Measurements from ENCODE around the gene EMC8. TPM values are rescaled to one million over a fixed set of nuclear protein-coding genes. Genes with fewer than 3 reads are reported as not detected.

Gene EMC8
- total RNA-seq (2021) (38.2 and 44.0 TPM in 2 replicates), Bru-seq, nascent RNA (percentile 74 among the genes with signal in this experiment), BruChase-seq, experiment 1, labeled RNA remaining after a 2-hour chase (percentile 73 among the genes with signal in this experiment), BruChase-seq, experiment 2, labeled RNA remaining after a 6-hour chase (percentile 82 among the genes with signal in this experiment)
- long read RNA-seq, transcript EMC8-202 (4 exons, 1,935 nt), result minor isoform, 5 of 112 reads
- long read RNA-seq, transcript EMC8-201 (5 exons, 1,962 nt), result major isoform, 99 of 112 reads
- long read RNA-seq, partial matches to known transcripts, result 0 of 112 reads
- long read RNA-seq, other reads (novel, unspliced or antisense), result 5 of 112 reads

- Histone ChIP-seq H3K27ac (peak within 1 kb of the TSS; percentile 59), H2AFZ (peak within 1 kb of the TSS; percentile 94), H3K36me3 (ENCODE audit: low read depth) (peaks cover 13% of the 10 kb centered on the region), H3K79me2 (ENCODE audit: low read depth) (peaks cover 74% of the 10 kb centered on the region), H3K9me3 (ENCODE audit: insufficient read depth, low read depth) (no peaks in the 10 kb centered on the region), H3K4me3 (peak within 1 kb of the TSS; percentile 95), H3K27me3 (ENCODE audit: insufficient read depth, low read depth) (no peaks in the 10 kb centered on the region), H4K20me1 (ENCODE audit: insufficient read depth) (peaks cover 33% of the 10 kb centered on the region), H3F3A (ENCODE audit: insufficient read depth, low read depth) (peaks cover 10% of the 10 kb centered on the region; the same call in 1 of the 2 replicates), H3K4me1 (replicated peaks; ENCODE audit: insufficient read depth) (peaks cover 16% of the 10 kb centered on the region), H3K9me2 (ENCODE audit: insufficient read depth) (no peaks in the 10 kb centered on the region), H3K4me2 (peak within 1 kb of the TSS; percentile 86)
- ChIA-PET POLR2A (ENCODE audit: unreplicated experiment) (no interaction called here), CTCF (interaction anchor here (0.5 kb wide), 1 partner anchor 31 kb away, joined by 18 read pairs; no protein-coding TSS in a partner anchor)
- intact Hi-C loops (cut with micrococcal nuclease; ENCODE audit: unreplicated experiment), result no loop called here
- no TSS peak for BruUV-seq (replicated peaks)
- TF ChIP-seq EZH2 (IDR thresholded peaks at IDR 0.05; ENCODE audit: low read depth) (no peak), CTCF (conservative IDR thresholded peaks at IDR 0.05) (no peak)
- peak; percentile 78 to 93 for DNase-seq
Observed at GRCh38 chr16:85799497-85800320, at the start of gene EMC8, which contains the start of gene COX4I1. EMC8 (minus strand) TSS chr16:85799544; CDS start chr16:85799295, 249 bp downstream. COX4I1 (plus strand) TSS chr16:85799695; CDS start chr16:85801206, 1,511 bp downstream.

- ChIA-PET CTCF (no interaction called here), POLR2A (ENCODE audit: unreplicated experiment) (no interaction called here)
- Histone ChIP-seq H3K4me2 (no peak overlapping the region), H3K4me3 (no peak overlapping the region), H3K36me3 (ENCODE audit: low read depth) (no peaks in the 10 kb centered on the region), H3K4me1 (replicated peaks; ENCODE audit: insufficient read depth) (no peaks in the 10 kb centered on the region), H3K9me3 (ENCODE audit: insufficient read depth, low read depth) (no peaks in the 10 kb centered on the region), H3K9me2 (ENCODE audit: insufficient read depth) (no peaks in the 10 kb centered on the region), H3K27ac (no peak overlapping the region), H2AFZ (no peak overlapping the region), H3K27me3 (ENCODE audit: insufficient read depth, low read depth) (peaks cover 97% of the 10 kb centered on the region), H4K20me1 (ENCODE audit: insufficient read depth) (0 out of 2 replicates have a peak, but pooled peaks cover 3% of the 10 kb centered on the region), H3F3A (ENCODE audit: insufficient read depth, low read depth) (no peaks in the 10 kb centered on the region), H3K79me2 (ENCODE audit: low read depth) (no peaks in the 10 kb centered on the region)
- intact Hi-C loops (cut with micrococcal nuclease; ENCODE audit: unreplicated experiment), result no loop called here
- DNase-seq, result no peak
- no TSS peak for BruUV-seq (replicated peaks)
- TF ChIP-seq CTCF (conservative IDR thresholded peaks at IDR 0.05) (no peak), EZH2 (IDR thresholded peaks at IDR 0.05; ENCODE audit: low read depth) (no peak)
Observed at GRCh38 chr16:85848986-85849385, 49.6 kb upstream of the EMC8 start.

GRCh38 chr16:85847681-85848601 lies 48.6 kb upstream of the EMC8 start:
- no peak for DNase-seq
- no peaks in the 10 kb centered on the region for H3K79me2 ChIP-seq (ENCODE audit: low read depth)
- H3F3A ChIP-seq (ENCODE audit: insufficient read depth, low read depth), result no peaks in the 10 kb centered on the region
- ChIA-PET CTCF (no interaction called here), POLR2A (ENCODE audit: unreplicated experiment) (no interaction called here)
- no peak overlapping the region for H3K27ac ChIP-seq
- 0 out of 2 replicates have a peak, but pooled peaks have one; percentile 2 for TF ChIP-seq EZH2 (IDR thresholded peaks at IDR 0.05; ENCODE audit: low read depth)
- no peak for TF ChIP-seq CTCF (conservative IDR thresholded peaks at IDR 0.05)
- intact Hi-C loops (cut with micrococcal nuclease; ENCODE audit: unreplicated experiment), result no loop called here
- BruUV-seq (replicated peaks), result no TSS peak
- H3K36me3 ChIP-seq (ENCODE audit: low read depth), result no peaks in the 10 kb centered on the region
- H3K4me3 ChIP-seq, result no peak overlapping the region
- H3K4me2 ChIP-seq, result no peak overlapping the region
- H3K27me3 ChIP-seq (ENCODE audit: insufficient read depth, low read depth), result peaks cover 97% of the 10 kb centered on the region
- H4K20me1 ChIP-seq (ENCODE audit: insufficient read depth), result 0 out of 2 replicates have a peak, but pooled peaks cover 3% of the 10 kb centered on the region
- H2AFZ ChIP-seq, result no peak overlapping the region
- no peaks in the 10 kb centered on the region for H3K9me2 ChIP-seq (ENCODE audit: insufficient read depth)
- no peaks in the 10 kb centered on the region for H3K4me1 ChIP-seq (replicated peaks; ENCODE audit: insufficient read depth)
- no peaks in the 10 kb centered on the region for H3K9me3 ChIP-seq (ENCODE audit: insufficient read depth, low read depth)

Data from PC-9 (cell line).